HFF-Myc (cell line): Measurements from ENCODE around the gene DNAJB9.

Source experiments
- DNase-seq: peaks from one replicate; pipeline ENCODE4 v3.0.0-alpha.2; 2011; ENCODE audit warnings: low read depth; ENCODE audit errors: extremely low read depth
- H3K4me3 ChIP-seq: replicated peaks from 2 replicates; pipeline ENCODE4 v1.5.1; 2011; ENCODE audit warnings: low read depth, mild to moderate bottlenecking, control low read depth, low read length
- TF ChIP-seq, protein P1 (sequence below): IDR thresholded peaks from 2 replicates; pipeline ENCODE4 v1.5.1; 2012; ENCODE audit warnings: mild to moderate bottlenecking, low read depth, low read length, control low read depth; ENCODE audit errors: missing control alignments

DNAJB9 gene

DNA sequence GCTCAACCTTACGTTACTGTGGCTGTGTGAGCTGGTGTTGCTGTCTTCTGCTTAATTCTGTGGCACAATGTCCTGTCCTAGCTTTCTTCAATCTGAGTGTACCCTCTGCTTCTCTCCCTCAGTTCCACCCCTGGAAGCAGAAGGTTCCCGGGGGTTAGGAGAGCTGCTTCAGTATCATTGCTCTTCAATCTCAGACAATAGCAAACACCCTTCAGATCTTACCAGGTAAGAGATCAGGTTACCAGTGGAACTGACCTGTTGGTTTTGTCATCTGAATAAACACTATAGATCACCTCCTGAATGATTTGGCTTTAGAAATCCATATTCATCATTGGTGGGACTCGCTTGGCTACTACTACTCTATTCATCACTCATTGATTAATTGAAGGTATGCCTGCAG lies 48.4 kb downstream of the DNAJB9 start:
- DNase-seq: no peak
- H3K4me3 ChIP-seq: no peak overlapping the region
- TF ChIP-seq, protein P1, sequence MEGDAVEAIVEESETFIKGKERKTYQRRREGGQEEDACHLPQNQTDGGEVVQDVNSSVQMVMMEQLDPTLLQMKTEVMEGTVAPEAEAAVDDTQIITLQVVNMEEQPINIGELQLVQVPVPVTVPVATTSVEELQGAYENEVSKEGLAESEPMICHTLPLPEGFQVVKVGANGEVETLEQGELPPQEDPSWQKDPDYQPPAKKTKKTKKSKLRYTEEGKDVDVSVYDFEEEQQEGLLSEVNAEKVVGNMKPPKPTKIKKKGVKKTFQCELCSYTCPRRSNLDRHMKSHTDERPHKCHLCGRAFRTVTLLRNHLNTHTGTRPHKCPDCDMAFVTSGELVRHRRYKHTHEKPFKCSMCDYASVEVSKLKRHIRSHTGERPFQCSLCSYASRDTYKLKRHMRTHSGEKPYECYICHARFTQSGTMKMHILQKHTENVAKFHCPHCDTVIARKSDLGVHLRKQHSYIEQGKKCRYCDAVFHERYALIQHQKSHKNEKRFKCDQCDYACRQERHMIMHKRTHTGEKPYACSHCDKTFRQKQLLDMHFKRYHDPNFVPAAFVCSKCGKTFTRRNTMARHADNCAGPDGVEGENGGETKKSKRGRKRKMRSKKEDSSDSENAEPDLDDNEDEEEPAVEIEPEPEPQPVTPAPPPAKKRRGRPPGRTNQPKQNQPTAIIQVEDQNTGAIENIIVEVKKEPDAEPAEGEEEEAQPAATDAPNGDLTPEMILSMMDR: no peak

DNA sequence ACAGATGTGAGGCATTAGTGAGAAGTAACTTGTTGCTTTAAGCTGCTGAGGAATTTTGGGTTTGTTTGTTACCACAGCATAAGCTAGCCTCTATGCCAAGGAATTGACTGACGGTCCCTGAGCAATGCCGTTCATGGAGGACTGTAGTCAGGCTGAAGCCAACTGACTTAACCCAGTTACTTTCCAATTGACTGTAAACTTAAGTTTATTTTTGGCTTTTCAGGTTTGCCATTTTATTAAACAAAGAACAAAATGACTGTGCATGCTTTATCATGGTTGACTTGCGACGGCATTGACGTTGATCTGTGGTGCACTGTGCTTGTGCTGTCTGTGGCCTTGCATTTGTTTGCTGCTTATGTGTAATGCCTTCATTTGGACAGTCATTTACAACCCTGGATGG lies 53.5 kb downstream of the DNAJB9 start:
- TF ChIP-seq, protein P1: no peak
- no peak for DNase-seq
- H3K4me3 ChIP-seq: no peak overlapping the region
